H9 (cell line): ENCODE data around the gene METTL1. TPM values are rescaled to one million over a fixed set of nuclear protein-coding genes. Genes with fewer than 3 reads are reported as not detected.

Experiments used
- DNase-seq: peaks from one replicate; pipeline ENCODE4 v3.0.0-alpha.2; 2017
- H2AFZ ChIP-seq: one replicate; pipeline ENCODE4 v1.6.1; 2013; ENCODE audit warnings: mild to moderate bottlenecking, low read length, control low read depth, moderate library complexity
- H2AK5ac ChIP-seq: 2 replicates; pipeline ENCODE4 v1.6.1; 2013; ENCODE audit warnings: low read length, control low read depth, mixed read lengths; ENCODE audit not compliant: insufficient read length
- H2BK120ac ChIP-seq: one replicate; pipeline ENCODE4 v1.6.1; 2013; ENCODE audit warnings: low read depth, mild to moderate bottlenecking, low read length, control low read depth, inconsistent platforms; ENCODE audit not compliant: poor library complexity, severe bottlenecking
- H2BK12ac ChIP-seq: 2 replicates; pipeline ENCODE4 v1.6.1; 2013; ENCODE audit warnings: low read length, control low read depth, mixed read lengths, low read depth; ENCODE audit not compliant: insufficient read length
- H2BK15ac ChIP-seq: 2 replicates; pipeline ENCODE4 v1.6.1; 2013; ENCODE audit warnings: low read depth, low read length, control low read depth
- H2BK20ac ChIP-seq: one replicate; pipeline ENCODE4 v1.6.1; 2013; ENCODE audit warnings: low read depth, mild to moderate bottlenecking, low read length, control low read depth, inconsistent platforms; ENCODE audit not compliant: poor library complexity, severe bottlenecking
- H2BK5ac ChIP-seq: 2 replicates; pipeline ENCODE4 v1.6.1; 2013; ENCODE audit warnings: low read length, control low read depth, mixed read lengths; ENCODE audit not compliant: insufficient read length
- H3K14ac ChIP-seq: 2 replicates; pipeline ENCODE4 v1.6.1; 2013; ENCODE audit warnings: low read length, control low read depth; ENCODE audit not compliant: insufficient read depth
- H3K18ac ChIP-seq: 2 replicates; pipeline ENCODE4 v1.6.1; 2013; ENCODE audit warnings: low read depth, mild to moderate bottlenecking, mixed read lengths, low read length, control low read depth; ENCODE audit not compliant: insufficient read length
- H3K23ac ChIP-seq: 2 replicates; pipeline ENCODE4 v1.6.1; 2013; ENCODE audit warnings: low read length, control low read depth, mixed read lengths, low read depth; ENCODE audit not compliant: insufficient read length
- H3K23me2 ChIP-seq: 2 replicates; pipeline ENCODE4 v1.6.1; 2013; ENCODE audit warnings: low read depth, mild to moderate bottlenecking, mixed read lengths, low read length, control low read depth; ENCODE audit not compliant: insufficient read length, poor library complexity, severe bottlenecking
- H3K27ac ChIP-seq: 2 replicates; pipeline ENCODE4 v1.5.1; 2013; ENCODE audit warnings: low read length, control low read depth, mixed read lengths, low read depth; ENCODE audit not compliant: insufficient read length
- H3K27me3 ChIP-seq: 2 replicates; pipeline ENCODE4 v1.6.1; 2013; ENCODE audit warnings: low read length, control low read depth, inconsistent platforms; ENCODE audit not compliant: insufficient read depth
- H3K4ac ChIP-seq: 2 replicates; pipeline ENCODE4 v1.6.1; 2013; ENCODE audit warnings: low read depth, mild to moderate bottlenecking, control low read depth, inconsistent platforms, low read length, moderate library complexity
- H3K4me1 ChIP-seq: 2 replicates; pipeline ENCODE4 v1.6.1; 2013; ENCODE audit warnings: low read length, control low read depth, inconsistent platforms; ENCODE audit not compliant: insufficient read depth
- H3K4me2 ChIP-seq: 2 replicates; pipeline ENCODE4 v1.6.1; 2013; ENCODE audit warnings: low read length, control low read depth, mixed read lengths; ENCODE audit not compliant: insufficient read length, insufficient read depth
- H3K56ac ChIP-seq: 2 replicates; pipeline ENCODE4 v1.6.1; 2013; ENCODE audit warnings: low read depth, mild to moderate bottlenecking, mixed read lengths, low read length, control low read depth; ENCODE audit not compliant: insufficient read length
- H3K79me1 ChIP-seq: 2 replicates; pipeline ENCODE4 v1.6.1; 2013; ENCODE audit warnings: low read depth, mild to moderate bottlenecking, moderate library complexity, low read length, control low read depth, inconsistent platforms; ENCODE audit not compliant: insufficient read depth, poor library complexity, severe bottlenecking
- H3K79me2 ChIP-seq: 2 replicates; pipeline ENCODE4 v1.6.1; 2013; ENCODE audit warnings: low read length, control low read depth, inconsistent platforms; ENCODE audit not compliant: insufficient read depth
- H3K9ac ChIP-seq: 2 replicates; pipeline ENCODE4 v1.6.1; 2013; ENCODE audit warnings: low read length, control low read depth, mixed read lengths; ENCODE audit not compliant: insufficient read length; ENCODE audit errors: extremely low read depth
- H3K9me3 ChIP-seq: one replicate; pipeline ENCODE4 v1.6.1; 2013; ENCODE audit warnings: low read depth, low read length, inconsistent platforms; ENCODE audit not compliant: control insufficient read depth
- H3T11ph ChIP-seq: one replicate; pipeline ENCODE4 v1.6.1; 2013; ENCODE audit warnings: mild to moderate bottlenecking, low read length, control low read depth, inconsistent platforms
- H4K20me1 ChIP-seq: one replicate; pipeline ENCODE4 v1.6.1; 2013; ENCODE audit not compliant: control insufficient read depth, insufficient read length, insufficient read depth
- H4K5ac ChIP-seq: 2 replicates; pipeline ENCODE4 v1.6.1; 2013; ENCODE audit warnings: low read depth, mild to moderate bottlenecking, mixed read lengths, low read length, control low read depth; ENCODE audit not compliant: insufficient read length
- H4K8ac ChIP-seq: replicated peaks from 2 replicates; pipeline ENCODE4 v1.6.1; 2013; ENCODE audit warnings: low read length, control low read depth, mixed read lengths, low read depth; ENCODE audit not compliant: insufficient read length
- H4K91ac ChIP-seq: 2 replicates; pipeline ENCODE4 v1.6.1; 2013; ENCODE audit warnings: low read depth, mild to moderate bottlenecking, moderate library complexity, mixed read lengths, low read length, control low read depth; ENCODE audit not compliant: insufficient read length
- H3K27ac Mint-ChIP-seq, 3 experiments: 2 replicates in 2 of 3; 3 replicates in 1 of 3; pipeline ENCODE4 v1.8.0; 2020 to 2021; ENCODE audit warnings: mixed read lengths in 3 of 3, mild to moderate bottlenecking in 1 of 3, moderate library complexity in 1 of 3
- H3K27me3 Mint-ChIP-seq: 2 replicates; pipeline ENCODE4 v1.8.0; 2021; ENCODE audit warnings: low read depth, mild to moderate bottlenecking, moderate library complexity, mixed read lengths
- H3K36me3 Mint-ChIP-seq, 3 experiments: 2 replicates in 2 of 3; 3 replicates in 1 of 3; pipeline ENCODE4 v1.8.0; 2020 to 2021; ENCODE audit warnings: low read depth in 3 of 3, mixed read lengths in 3 of 3; ENCODE audit not compliant: insufficient read depth in 1 of 3
- H3K4me1 Mint-ChIP-seq, 2 experiments: 2 replicates each; pipeline ENCODE4 v1.8.0; 2020; ENCODE audit warnings: mixed read lengths in 2 of 2
- H3K4me3 Mint-ChIP-seq, 2 experiments: 2 replicates in 1 of 2; 3 replicates in 1 of 2; pipeline ENCODE4 v1.8.0; 2020 to 2021; ENCODE audit warnings: mild to moderate bottlenecking in 2 of 2, mixed read lengths in 2 of 2, moderate library complexity in 1 of 2
- H3K9me3 Mint-ChIP-seq, 2 experiments: 2 replicates in 1 of 2; 3 replicates in 1 of 2; pipeline ENCODE4 v1.8.0; 2020; ENCODE audit warnings: mild to moderate bottlenecking in 2 of 2, mixed read lengths in 2 of 2, moderate library complexity in 1 of 2
- CTCF ChIP-seq: fragments of 200-600 bp; sonication (generic); conservative IDR thresholded peaks from 3 replicates; pipeline ENCODE4 v1.8.0; 2021; ENCODE audit warnings: antibody characterized with exemption, mild to moderate bottlenecking
- WGBS: extraction: QIAGEN DNeasy Blood & Tissue Kit; methylation state at CpG from one replicate; pipeline ENCODE4 v1.1.7; 2013; ENCODE audit warnings: missing lambda C conversion rate, low lambda C conversion rate, mixed read lengths; ENCODE audit not compliant: insufficient read length; ENCODE audit errors: extremely low coverage; 5-methylcytosine and 5-hydroxymethylcytosine counted together
- total RNA-seq: library from RNA; stranded (reverse); gene quantifications from 2 replicates; pipeline ENCODE4 v1.2.1, GENCODE V29; 2021

Gene METTL1
- total RNA-seq, 1 experiment from 2014 or later = 58.4 TPM

- WGBS = no CpG with 5 or more reads among the region's 40 CpGs
- H4K91ac ChIP-seq = no peak overlapping the region
- no peak overlapping the region for H3K4ac ChIP-seq
- H2AK5ac ChIP-seq = no peak overlapping the region
- no peaks in the 10 kb centered on the region for H3K79me2 ChIP-seq
- peak; percentile 48 for DNase-seq
- no peak overlapping the region for H3T11ph ChIP-seq
- no peak overlapping the region for H2BK20ac ChIP-seq
- no peak for TF ChIP-seq CTCF
- no peaks in the 10 kb centered on the region for H3K9me3 ChIP-seq
- H3K23me2 ChIP-seq = peaks cover 25% of the 10 kb centered on the region
- H3K9ac ChIP-seq = no peak overlapping the region
- Mint-ChIP-seq H3K4me1 (peaks cover 27 to 40% of the 10 kb centered on the region in 2 experiments), H3K27ac (no peak overlapping the region), H3K36me3 (peaks cover 17 to 33% (median 28%) of the 10 kb centered on the region in 3 experiments), H3K9me3 (no peaks in the 10 kb centered on the region), H3K27me3 (peaks cover 48% of the 10 kb centered on the region), H3K4me3 (peak overlapping the region; percentile 57 to 75)
- H4K5ac ChIP-seq = no peak overlapping the region
- H2BK15ac ChIP-seq = no peak overlapping the region
- H2AFZ ChIP-seq = no peak overlapping the region
- no peak overlapping the region for H2BK12ac ChIP-seq
- no peak overlapping the region for H3K23ac ChIP-seq
- no peak overlapping the region for H3K56ac ChIP-seq
- no peaks in the 10 kb centered on the region for H4K20me1 ChIP-seq
- H2BK5ac ChIP-seq = no peak overlapping the region
- H4K8ac ChIP-seq = no peak overlapping the region
- H3K4me2 ChIP-seq = peak overlapping the region; percentile 80
- H3K18ac ChIP-seq = no peak overlapping the region
- no peaks in the 10 kb centered on the region for H3K79me1 ChIP-seq
- no peak overlapping the region; the same call in 1 of the 2 replicates for H3K14ac ChIP-seq
- peaks cover 31% of the 10 kb centered on the region; the same call in 1 of the 2 replicates for H3K27me3 ChIP-seq
- H2BK120ac ChIP-seq = no peak overlapping the region
- peaks cover 3% of the 10 kb centered on the region; the same call in 1 of the 2 replicates for H3K4me1 ChIP-seq
- H3K27ac ChIP-seq = no peak overlapping the region
Measured at GRCh38 chr12:57765698-57766463, 6.0 kb downstream of the METTL1 start.
